Breast epithelium (tissue), 3 donors: Measurements from ENCODE around the gene KIZ.

ENCODE experiments used
- POLR2A ChIP-seq: fragments of 450-650 bp; IDR thresholded peaks from one replicate; pipeline ENCODE4 v1.6.1; 2016; ENCODE audit warnings: antibody characterized with exemption, mild to moderate bottlenecking, moderate library complexity
- POLR2AphosphoS5 ChIP-seq, 3 donors: sonication (generic); formaldehyde crosslinking; IDR thresholded peaks; one replicate each; pipeline ENCODE4 v1.6.1; 2017; ENCODE audit warnings: antibody characterized with exemption in 3 of 3
- TF ChIP-seq, protein P1 (sequence below), 3 donors: fragments of 450-650 bp; IDR thresholded peaks; one replicate each; pipeline ENCODE4 v1.5.1; 2016 to 2017; ENCODE audit warnings: antibody characterized with exemption in 3 of 3, mild to moderate bottlenecking in 3 of 3, moderate library complexity in 3 of 3

- TF ChIP-seq, protein P1, sequence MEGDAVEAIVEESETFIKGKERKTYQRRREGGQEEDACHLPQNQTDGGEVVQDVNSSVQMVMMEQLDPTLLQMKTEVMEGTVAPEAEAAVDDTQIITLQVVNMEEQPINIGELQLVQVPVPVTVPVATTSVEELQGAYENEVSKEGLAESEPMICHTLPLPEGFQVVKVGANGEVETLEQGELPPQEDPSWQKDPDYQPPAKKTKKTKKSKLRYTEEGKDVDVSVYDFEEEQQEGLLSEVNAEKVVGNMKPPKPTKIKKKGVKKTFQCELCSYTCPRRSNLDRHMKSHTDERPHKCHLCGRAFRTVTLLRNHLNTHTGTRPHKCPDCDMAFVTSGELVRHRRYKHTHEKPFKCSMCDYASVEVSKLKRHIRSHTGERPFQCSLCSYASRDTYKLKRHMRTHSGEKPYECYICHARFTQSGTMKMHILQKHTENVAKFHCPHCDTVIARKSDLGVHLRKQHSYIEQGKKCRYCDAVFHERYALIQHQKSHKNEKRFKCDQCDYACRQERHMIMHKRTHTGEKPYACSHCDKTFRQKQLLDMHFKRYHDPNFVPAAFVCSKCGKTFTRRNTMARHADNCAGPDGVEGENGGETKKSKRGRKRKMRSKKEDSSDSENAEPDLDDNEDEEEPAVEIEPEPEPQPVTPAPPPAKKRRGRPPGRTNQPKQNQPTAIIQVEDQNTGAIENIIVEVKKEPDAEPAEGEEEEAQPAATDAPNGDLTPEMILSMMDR (IDR thresholded peaks at IDR 0.05): no peak
- TF ChIP-seq POLR2A (no peak), POLR2AphosphoS5 (IDR thresholded peaks at IDR 0.05) (no peak)
These were observed 20.3 kb downstream of the KIZ start for GRCh38 chr20:21146215-21146614.
